IMR-90 (cell line): ENCODE data around the gene ZNF561.

Experiments used
- BHLHE40 ChIP-seq: fragments of 150-350 bp; IDR thresholded peaks from 2 replicates; pipeline ENCODE4 v1.6.1; 2016; ENCODE audit warnings: mild to moderate bottlenecking, low read depth, low read length
- CEBPB ChIP-seq: IDR thresholded peaks from 2 replicates; pipeline ENCODE4 v1.6.1; 2012; ENCODE audit warnings: low read depth, low read length, improper control_type of control experiment
- CHD1 ChIP-seq: IDR thresholded peaks from 2 replicates; pipeline ENCODE4 v1.6.1; 2012; ENCODE audit warnings: low read depth, low read length, improper control_type of control experiment
- CTCF ChIP-seq: conservative IDR thresholded peaks from 2 replicates; pipeline ENCODE4 v1.5.1; 2012; ENCODE audit warnings: mild to moderate bottlenecking, low read depth, low read length, improper control_type of control experiment
- FOS ChIP-seq: fragments of 150-350 bp; IDR thresholded peaks from 2 replicates; pipeline ENCODE4 v1.6.1; 2016; ENCODE audit warnings: low read depth, low read length
- MAZ ChIP-seq: IDR thresholded peaks from 2 replicates; pipeline ENCODE4 v1.6.1; 2012; ENCODE audit warnings: low read depth, mild to moderate bottlenecking, low read length, improper control_type of control experiment, moderate library complexity, borderline replicate concordance
- NFE2L2 ChIP-seq: fragments of 150-350 bp; IDR thresholded peaks from 2 replicates; pipeline ENCODE4 v1.6.1; 2016; ENCODE audit warnings: low read depth, mild to moderate bottlenecking, low read length
- POLR2A ChIP-seq: IDR thresholded peaks from 2 replicates; pipeline ENCODE4 v1.6.1; 2012; ENCODE audit warnings: mild to moderate bottlenecking, low read depth, low read length
- RAD21 ChIP-seq: IDR thresholded peaks from 2 replicates; pipeline ENCODE4 v1.6.1; 2012; ENCODE audit warnings: low read length, improper control_type of control experiment
- RCOR1 ChIP-seq: IDR thresholded peaks from 2 replicates; pipeline ENCODE4 v1.6.1; 2012; ENCODE audit warnings: mild to moderate bottlenecking, low read length, improper control_type of control experiment; ENCODE audit not compliant: insufficient replicate concordance
- SMC3 ChIP-seq: fragments of 150-350 bp; IDR thresholded peaks from 2 replicates; pipeline ENCODE4 v1.6.1; 2016; ENCODE audit warnings: low read depth, mild to moderate bottlenecking, antibody characterized with exemption, low read length, moderate library complexity
- TF ChIP-seq, protein P1 (sequence below): fragments of 150-350 bp; IDR thresholded peaks from 2 replicates; pipeline ENCODE4 v1.6.1; 2017; ENCODE audit warnings: mild to moderate bottlenecking, antibody characterized with exemption, low read length, low read depth

DNA sequence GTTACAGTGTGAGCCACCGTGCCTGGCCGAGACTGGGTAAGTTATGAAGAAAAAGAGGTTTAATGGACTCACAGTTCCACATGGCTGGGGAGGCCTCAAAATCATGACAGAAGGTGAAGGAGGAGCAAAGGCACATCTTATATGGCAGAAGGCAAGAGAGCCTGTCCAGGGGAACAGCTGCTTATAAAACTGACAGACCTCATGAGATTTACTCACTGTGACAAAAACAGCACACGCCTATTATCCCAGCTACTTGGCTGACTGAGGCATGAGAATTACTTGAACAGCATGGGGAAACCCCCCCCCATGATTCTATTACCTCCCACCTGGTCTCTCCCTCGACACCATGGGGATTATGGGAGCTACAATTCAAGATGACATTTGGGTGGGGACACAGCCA is 23.4 kb upstream of the ZNF561 start:
- TF ChIP-seq CTCF (no peak), FOS (no peak), POLR2A (no peak), RCOR1 (no peak), NFE2L2 (no peak), MAZ (no peak), CEBPB (no peak), SMC3 (no peak), CHD1 (no peak), RAD21 (no peak), BHLHE40 (no peak)
- TF ChIP-seq, protein P1, sequence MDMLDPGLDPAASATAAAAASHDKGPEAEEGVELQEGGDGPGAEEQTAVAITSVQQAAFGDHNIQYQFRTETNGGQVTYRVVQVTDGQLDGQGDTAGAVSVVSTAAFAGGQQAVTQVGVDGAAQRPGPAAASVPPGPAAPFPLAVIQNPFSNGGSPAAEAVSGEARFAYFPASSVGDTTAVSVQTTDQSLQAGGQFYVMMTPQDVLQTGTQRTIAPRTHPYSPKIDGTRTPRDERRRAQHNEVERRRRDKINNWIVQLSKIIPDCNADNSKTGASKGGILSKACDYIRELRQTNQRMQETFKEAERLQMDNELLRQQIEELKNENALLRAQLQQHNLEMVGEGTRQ = no peak
